Suprapubic skin (tissue), 4 donors: Measurements from ENCODE around the gene RCAN3.

Experiments used
- CTCF ChIP-seq, 2 donors: fragments of 200-600 bp in 1 of 2; fragments of 450-650 bp in 1 of 2; sonication (generic) in 1 of 2; IDR thresholded peaks; one replicate each; pipeline ENCODE4 v1.5.1; 2016 to 2019; ENCODE audit warnings: antibody characterized with exemption in 2 of 2, mild to moderate bottlenecking in 1 of 2, moderate library complexity in 1 of 2
- EP300 ChIP-seq: sonication (generic); formaldehyde crosslinking; IDR thresholded peaks from one replicate; pipeline ENCODE4 v1.6.1; 2017; ENCODE audit warnings: antibody characterized with exemption
- POLR2A ChIP-seq, 2 donors: fragments of 450-650 bp; IDR thresholded peaks; one replicate each; pipeline ENCODE4 v1.6.1; 2017; ENCODE audit warnings: antibody characterized with exemption in 2 of 2, mild to moderate bottlenecking in 2 of 2, moderate library complexity in 2 of 2
- POLR2AphosphoS5 ChIP-seq, 3 donors: sonication (generic); formaldehyde crosslinking; IDR thresholded peaks; one replicate each; pipeline ENCODE4 v1.6.1; 2017; ENCODE audit warnings: antibody characterized with exemption in 3 of 3

- TF ChIP-seq POLR2AphosphoS5 (IDR thresholded peaks at IDR 0.05) (no peak), POLR2A (IDR thresholded peaks at IDR 0.05) (no peak), CTCF (IDR thresholded peaks at IDR 0.05) (no peak), EP300 (no peak)
Measured at GRCh38 chr1:24540051-24540905, 37.6 kb downstream of the RCAN3 start.
